H1 (cell line): ENCODE results near the gene ST8SIA5. TPM values are rescaled to one million over a fixed set of nuclear protein-coding genes. Genes with fewer than 3 reads are reported as not detected.

ENCODE experiments used
- CTCF ChIA-PET: fragments of 300-600 bp; sonication (Branson Sonifier 250); formaldehyde crosslinking; loops from one replicate; lab custom pipeline; 2021; ENCODE audit not compliant: partially characterized antibody; lab: Charles Lee
- POLR2A ChIA-PET: fragments of 300-600 bp; sonication (Branson Sonifier 250); formaldehyde crosslinking; loops from one replicate; lab custom pipeline; 2021; ENCODE audit warnings: inconsistent platforms; ENCODE audit not compliant: partially characterized antibody; lab: Charles Lee
- DNase-seq, 2 experiments: peaks; one replicate each; pipeline versions ENCODE4 v3.0.0 to v3.0.0-alpha.2; 2010 to 2022; ENCODE audit warnings: low spot score in 2 of 2, low read depth in 1 of 2, mixed read lengths in 1 of 2
- FAIRE-seq: peaks from 2 replicates; lab custom pipeline; 2011; peaks lifted over from hg19 to GRCh38; lab: Jason Lieb, UNC
- H2AFZ ChIP-seq: 2 replicates; pipeline ENCODE4 v1.8.1; 2012; ENCODE audit warnings: low read length, inconsistent platforms
- H2AK5ac ChIP-seq: 2 replicates; pipeline ENCODE4 v1.6.1; 2013; ENCODE audit warnings: low read depth, low read length
- H2BK120ac ChIP-seq: replicated peaks from 2 replicates; pipeline ENCODE3; 2013; ENCODE audit warnings: low read depth, low read length, inconsistent platforms
- H2BK12ac ChIP-seq: 2 replicates; pipeline ENCODE4 v1.6.1; 2013; ENCODE audit warnings: low read depth, low read length
- H2BK15ac ChIP-seq: 2 replicates; pipeline ENCODE4 v1.6.1; 2013; ENCODE audit warnings: low read length
- H2BK20ac ChIP-seq: 2 replicates; pipeline ENCODE4 v1.6.1; 2013; ENCODE audit warnings: low read length
- H2BK5ac ChIP-seq: 2 replicates; pipeline ENCODE4 v1.6.1; 2013; ENCODE audit warnings: low read depth, low read length
- H3K14ac ChIP-seq: 2 replicates; pipeline ENCODE4 v1.6.1; 2013; ENCODE audit warnings: inconsistent platforms; ENCODE audit not compliant: insufficient read length
- H3K18ac ChIP-seq: 2 replicates; pipeline ENCODE4 v1.6.1; 2013; ENCODE audit warnings: low read length; ENCODE audit errors: extremely low read depth
- H3K23ac ChIP-seq: 2 replicates; pipeline ENCODE4 v1.6.1; 2013; ENCODE audit warnings: inconsistent platforms; ENCODE audit not compliant: insufficient read length
- H3K23me2 ChIP-seq: 2 replicates; pipeline ENCODE4 v1.6.1; 2013; ENCODE audit warnings: low read depth, low read length
- H3K27ac ChIP-seq: 2 replicates; pipeline ENCODE4 v1.6.1; 2011; ENCODE audit warnings: low read depth, low read length, inconsistent platforms
- H3K27me3 ChIP-seq, 4 experiments: replicated peaks in 1 of 4; 1 replicate in 1 of 4; 2 replicates in 3 of 4; pipeline versions ENCODE4 v1.6.1 to v1.8.1; 2011 to 2013; ENCODE audit warnings: low read length in 3 of 4, mild to moderate bottlenecking in 3 of 4, inconsistent platforms in 2 of 4, mixed read lengths in 2 of 4, moderate library complexity in 1 of 4; ENCODE audit not compliant: control insufficient read depth in 3 of 4, insufficient read depth in 3 of 4; ENCODE audit errors: extremely low read depth in 1 of 4
- H3K36me3 ChIP-seq, 4 experiments: 2 replicates each; pipeline versions ENCODE4 v1.6.1 to v1.8.1; 2011 to 2013; ENCODE audit warnings: mild to moderate bottlenecking in 4 of 4, low read length in 3 of 4, moderate library complexity in 2 of 4, control low read depth in 1 of 4, inconsistent platforms in 1 of 4; ENCODE audit not compliant: insufficient read depth in 4 of 4, control insufficient read depth in 2 of 4
- H3K4ac ChIP-seq: replicated peaks from 2 replicates; pipeline ENCODE3; 2013; ENCODE audit warnings: low read length, low read depth, mixed read lengths, inconsistent platforms; ENCODE audit not compliant: insufficient read length
- H3K4me1 ChIP-seq, 4 experiments: replicated peaks in 1 of 4; 1 replicate in 1 of 4; 2 replicates in 3 of 4; pipeline versions ENCODE4 v1.6.1 to v1.8.1; 2011 to 2013; ENCODE audit warnings: low read length in 3 of 4, inconsistent platforms in 2 of 4, mixed read lengths in 1 of 4; ENCODE audit not compliant: insufficient read depth in 4 of 4, control insufficient read depth in 3 of 4
- H3K4me2 ChIP-seq, 2 experiments: 2 replicates each; pipeline versions ENCODE4 v1.6.1 to v1.8.1; 2011 to 2013; ENCODE audit warnings: low read depth in 2 of 2, low read length in 2 of 2, control low read depth in 1 of 2, inconsistent platforms in 1 of 2, mild to moderate bottlenecking in 1 of 2; ENCODE audit not compliant: insufficient read depth in 1 of 2
- H3K4me3 ChIP-seq, 4 experiments: fragments of 200-600, 300-600 bp in 1 of 4; sonication (generic), shearing (Covaris generic), sonication (Bioruptor Twin) in 1 of 4; 2 replicates each; pipeline versions ENCODE4 v1.5.1 to v1.8.1; 2011 to 2016; ENCODE audit warnings: low read length in 4 of 4, low read depth in 3 of 4, control low read depth in 2 of 4, inconsistent platforms in 2 of 4, mild to moderate bottlenecking in 2 of 4, mixed read lengths in 1 of 4, moderate library complexity in 1 of 4; ENCODE audit not compliant: insufficient read depth in 2 of 4; ENCODE audit errors: extremely low read depth in 1 of 4
- H3K56ac ChIP-seq: replicated peaks from 2 replicates; pipeline ENCODE3; 2013; ENCODE audit warnings: low read depth, mild to moderate bottlenecking, mixed read lengths, low read length, inconsistent platforms; ENCODE audit not compliant: insufficient read length
- H3K79me1 ChIP-seq: 2 replicates; pipeline ENCODE4 v1.6.1; 2013; ENCODE audit warnings: low read depth, low read length, control low read depth
- H3K79me2 ChIP-seq, 2 experiments: 2 replicates each; pipeline versions ENCODE4 v1.6.1 to v1.8.1; 2012 to 2013; ENCODE audit warnings: low read length in 2 of 2, mild to moderate bottlenecking in 2 of 2, inconsistent platforms in 1 of 2; ENCODE audit not compliant: insufficient read depth in 2 of 2, control insufficient read depth in 1 of 2
- H3K9ac ChIP-seq, 4 experiments: replicated peaks in 1 of 4; 1 replicate in 1 of 4; 2 replicates in 3 of 4; pipeline versions ENCODE4 v1.6.1 to v1.8.1; 2011 to 2013; ENCODE audit warnings: low read depth in 3 of 4, low read length in 3 of 4, control low read depth in 2 of 4, mild to moderate bottlenecking in 2 of 4, moderate library complexity in 2 of 4, inconsistent platforms in 1 of 4; ENCODE audit errors: extremely low read depth in 1 of 4
- H3K9me3 ChIP-seq, 2 experiments: 2 replicates each; pipeline versions ENCODE4 v1.6.1 to v1.8.1; 2012 to 2013; ENCODE audit warnings: mild to moderate bottlenecking in 2 of 2, moderate library complexity in 2 of 2, control low read depth in 1 of 2, inconsistent platforms in 1 of 2, low read depth in 1 of 2, low read length in 1 of 2, mixed read lengths in 1 of 2; ENCODE audit not compliant: insufficient read depth in 2 of 2
- H4K20me1 ChIP-seq, 2 experiments: replicated peaks in 1 of 2; 2 replicates each; pipeline versions ENCODE3 to v1.8.1; 2011 to 2013; ENCODE audit warnings: inconsistent platforms in 2 of 2, low read length in 2 of 2, mild to moderate bottlenecking in 1 of 2; ENCODE audit not compliant: insufficient read depth in 2 of 2, control insufficient read depth in 1 of 2
- H4K5ac ChIP-seq: 2 replicates; pipeline ENCODE4 v1.6.1; 2013; ENCODE audit warnings: low read length, low read depth, mixed read lengths, inconsistent platforms; ENCODE audit not compliant: insufficient read length
- H4K8ac ChIP-seq: 2 replicates; pipeline ENCODE4 v1.8.0; 2013; ENCODE audit warnings: mild to moderate bottlenecking, moderate library complexity, low read length, inconsistent platforms; ENCODE audit not compliant: insufficient read depth; ENCODE audit errors: extremely low read depth
- H4K91ac ChIP-seq: replicated peaks from 2 replicates; pipeline ENCODE3; 2013; ENCODE audit warnings: low read length, mixed read lengths, inconsistent platforms; ENCODE audit not compliant: insufficient read length
- KDM5A ChIP-seq: fragments of 200-600 bp; IDR thresholded peaks from 2 replicates; pipeline ENCODE4 v1.7.1; 2012; ENCODE audit warnings: mild to moderate bottlenecking, low read length, inconsistent platforms, mixed read lengths
- RNF2 ChIP-seq: fragments of 200-900, 300-1000 bp; sonication (generic); IDR thresholded peaks from 2 replicates; pipeline ENCODE4 v1.7.1; 2016; ENCODE audit warnings: borderline replicate concordance, low read depth, mild to moderate bottlenecking, antibody characterized with exemption, low read length; ENCODE audit not compliant: poor library complexity, severe bottlenecking; ENCODE audit errors: missing control alignments
- SRF ChIP-seq: IDR thresholded peaks from 2 replicates; pipeline ENCODE4 v1.6.1; 2011; ENCODE audit warnings: mild to moderate bottlenecking, low read depth, low read length, moderate library complexity
- WGBS, 2 experiments: shearing (Covaris generic) in 1 of 2; methylation state at CpG; one replicate each; pipeline versions ENCODE4 v1.1.6 to v1.1.7; 2013 to 2015; ENCODE audit warnings: low lambda C conversion rate in 2 of 2, mixed read lengths in 2 of 2, inconsistent platforms in 1 of 2, low coverage in 1 of 2, missing lambda C conversion rate in 1 of 2; ENCODE audit not compliant: insufficient replicate concordance in 2 of 2, insufficient coverage in 1 of 2, insufficient read length in 1 of 2; ENCODE audit errors: extremely low coverage in 1 of 2, missing lambda C conversion rate in 1 of 2; 5-methylcytosine and 5-hydroxymethylcytosine counted together
- polyA plus RNA-seq, 7 experiments: library from polyadenylated mRNA; depleted of rRNA in 3 of 7; stranded (reverse) in 5 of 7; unstranded in 2 of 7; fragments of >200 nt in 5 of 7; fragments of 200-250 nt in 2 of 7; gene quantifications; 1 replicate in 5 of 7; 2 replicates in 1 of 7; 4 replicates in 1 of 7; pipeline versions ENCODE4 v1.2.1 to v1.2.3, GENCODE V29; 2011 to 2013; ENCODE audit warnings: missing spikeins in 2 of 7, mixed read lengths in 2 of 7
- total RNA-seq: library from RNA; stranded (reverse); fragmentation: NEBNext Ultra II Directional; extraction: Animal tissue kit (Norgen Biotek cat#: 25700); gene quantifications from 2 replicates; pipeline ENCODE4 v1.2.1, GENCODE V29; 2021

ST8SIA5 gene
- total and polyA plus RNA-seq, 2 of the 8 experiments (the other 6 are each of a cell fraction or from before 2014, with no cell fraction given): 2.4 to 6.3 TPM

- Histone ChIP-seq H3K9me3 (no peaks in the 10 kb centered on the region), H4K8ac (no peak overlapping the region), H2BK5ac (no peak overlapping the region), H2BK120ac (no peak overlapping the region), H3K79me2 (no peaks in the 10 kb centered on the region), H3K27me3 (no peaks in the 10 kb centered on the region), H4K5ac (no peak overlapping the region), H3K4me3 (no peak overlapping the region), H2AFZ (no peak overlapping the region), H3K4me1 (peaks cover 0 to 6% (median 1%) of the 10 kb centered on the region in 4 experiments; a peak in 2 of 7 replicates), H2BK20ac (no peak overlapping the region), H3K23me2 (no peaks in the 10 kb centered on the region), H3K18ac (no peak overlapping the region), H3K14ac (no peak overlapping the region), H3K4ac (no peak overlapping the region), H3K27ac (no peak overlapping the region), H4K20me1 (no peaks in the 10 kb centered on the region), H4K91ac (no peak overlapping the region), H2AK5ac (no peak overlapping the region; the same call in 1 of the 2 replicates), H3K79me1 (no peaks in the 10 kb centered on the region), H3K9ac (no peak overlapping the region), H3K23ac (no peak overlapping the region), H2BK15ac (no peak overlapping the region), H3K4me2 (no peak overlapping the region), H3K56ac (no peak overlapping the region), H2BK12ac (no peak overlapping the region), H3K36me3 (no peaks in the 10 kb centered on the region)
- CTCF ChIA-PET: interaction anchor here (1.0 to 1.8 kb wide), 5 partner anchors 10 to 108 kb away, joined by 3 to 8 read pairs (median 3); no protein-coding TSS in a partner anchor
- FAIRE-seq: no peak
- POLR2A ChIA-PET: no interaction called here
- no peak for DNase-seq
- TF ChIP-seq KDM5A (no peak), RNF2 (no peak), SRF (no peak)
- WGBS, 2 experiments: 67% methylated on average over 5 of the region's 5 CpGs; no CpG with 5 or more reads in 1 of the 2 experiments
Observed at GRCh38 chr18:46712406-46712805, 44.4 kb downstream of the ST8SIA5 start.
